ENCODE results near the gene ADTRP.

The ADTRP gene

GRCh38 chr6:11729076-11729475 lies 49.5 kb downstream of the ADTRP start:
- peak in 1 of 2 donors; percentile 57 for DNase-seq (ENCODE audit: extremely low read depth in 1 of 2, low read depth in 1 of 2)

GRCh38 chr6:11727998-11728961 lies 50.3 kb downstream of the ADTRP start:
- DNase-seq (ENCODE audit: extremely low read depth in 1 of 2, low read depth in 1 of 2): no peak

GRCh38 chr6:11727346-11727997 lies 51.1 kb downstream of the ADTRP start:
- no peak for DNase-seq (ENCODE audit: extremely low read depth in 1 of 2, low read depth in 1 of 2)

- no peak for DNase-seq (ENCODE audit: extremely low read depth in 1 of 2, low read depth in 1 of 2)
These were observed 54.3 kb downstream of the ADTRP start for GRCh38 chr6:11724286-11724685.

GRCh38 chr6:11722805-11723631 lies 55.6 kb downstream of the ADTRP start:
- DNase-seq (ENCODE audit: extremely low read depth in 1 of 2, low read depth in 1 of 2): no peak

GRCh38 chr6:11722220-11722619 lies 56.4 kb downstream of the ADTRP start:
- no peak for DNase-seq (ENCODE audit: extremely low read depth in 1 of 2, low read depth in 1 of 2)

GRCh38 chr6:11718463-11718862 lies 60.1 kb downstream of the ADTRP start:
- DNase-seq (ENCODE audit: extremely low read depth in 1 of 2, low read depth in 1 of 2): no peak

- no peak for DNase-seq (ENCODE audit: extremely low read depth in 1 of 2, low read depth in 1 of 2)
These were observed 60.6 kb downstream of the ADTRP start for GRCh38 chr6:11718031-11718430.

GRCh38 chr6:11714798-11715285 lies 63.8 kb downstream of the ADTRP start:
- no peak for DNase-seq (ENCODE audit: extremely low read depth in 1 of 2, low read depth in 1 of 2)

GRCh38 chr6:11714116-11714797 lies 64.3 kb downstream of the ADTRP start:
- DNase-seq (ENCODE audit: extremely low read depth in 1 of 2, low read depth in 1 of 2): no peak

- peak in 1 of 2 donors; percentile 57 for DNase-seq (ENCODE audit: extremely low read depth in 1 of 2, low read depth in 1 of 2)
These were observed 65.8 kb downstream of the ADTRP start for GRCh38 chr6:11712760-11713159.

GRCh38 chr6:11711984-11712711 lies 66.5 kb downstream of the ADTRP start:
- no peak for DNase-seq (ENCODE audit: extremely low read depth in 1 of 2, low read depth in 1 of 2)

GRCh38 chr6:11711003-11711983 lies 67.3 kb downstream of the ADTRP start:
- DNase-seq (ENCODE audit: extremely low read depth in 1 of 2, low read depth in 1 of 2): peak in 1 of 2 donors; percentile 72

- DNase-seq (ENCODE audit: extremely low read depth in 1 of 2, low read depth in 1 of 2): peak in 1 of 2 donors; percentile 50
These were observed 68.3 kb downstream of the ADTRP start for GRCh38 chr6:11710311-11710761.

- no peak for DNase-seq (ENCODE audit: extremely low read depth in 1 of 2, low read depth in 1 of 2)
These were observed 72.4 kb downstream of the ADTRP start for GRCh38 chr6:11706171-11706570.

- no peak for DNase-seq (ENCODE audit: extremely low read depth in 1 of 2, low read depth in 1 of 2)
These were observed 73.1 kb downstream of the ADTRP start for GRCh38 chr6:11705483-11705882.

GRCh38 chr6:11705069-11705468 lies 73.5 kb downstream of the ADTRP start:
- DNase-seq (ENCODE audit: extremely low read depth in 1 of 2, low read depth in 1 of 2): no peak

GRCh38 chr6:11703725-11704124 lies 74.9 kb downstream of the ADTRP start:
- no peak for DNase-seq (ENCODE audit: extremely low read depth in 1 of 2, low read depth in 1 of 2)

Data from stimulated activated CD8-positive, alpha-beta memory T cell treated with anti-CD3 and anti-CD28 coated beads, Interleukin-7, amount 100 ng/mL, for 48 hours (primary cell).